HepG2 (cell line): ENCODE data around the gene SHFL. TPM values are rescaled to one million over a fixed set of nuclear protein-coding genes. Genes with fewer than 3 reads are reported as not detected.
A peak's percentile ranks its signal among the peaks of the same experiment; 100 is the strongest.

Experiments used
- CENPX ChIP-seq: sonication (generic); formaldehyde crosslinking; IDR thresholded peaks from 2 replicates; pipeline ENCODE4 v1.9.0; 2021; ENCODE audit warnings: mild to moderate bottlenecking, missing genetic modification reagents, moderate library complexity
- FOXA3 ChIP-seq: IDR thresholded peaks from 2 replicates; pipeline ENCODE4 v1.6.1; 2016; ENCODE audit warnings: missing genetic modification reagents, missing compliant biosample characterization
- HMGXB4 ChIP-seq, 2 experiments: sonication (generic) in 1 of 2; formaldehyde crosslinking in 1 of 2; IDR thresholded peaks; 2 replicates each; pipeline versions ENCODE4 v1.4.0 to v1.6.1; 2018 to 2020; ENCODE audit warnings: missing genetic modification reagents in 2 of 2, borderline replicate concordance in 1 of 2, low read depth in 1 of 2, mild to moderate bottlenecking in 1 of 2, missing biosample characterization in 1 of 2
- ISL2 ChIP-seq: sonication (generic); formaldehyde crosslinking; IDR thresholded peaks from 2 replicates; pipeline ENCODE4 v1.5.0; 2020; ENCODE audit warnings: missing genetic modification reagents
- KLF16 ChIP-seq, 2 experiments: sonication (generic) in 1 of 2; formaldehyde crosslinking in 1 of 2; IDR thresholded peaks; 2 replicates each; pipeline versions ENCODE4 v1.6.1 to v1.8.0; 2016 to 2023; ENCODE audit warnings: missing genetic modification reagents in 2 of 2, missing compliant biosample characterization in 1 of 2
- MTF2 ChIP-seq: sonication (generic); formaldehyde crosslinking; IDR thresholded peaks from 2 replicates; pipeline ENCODE4 v1.5.0; 2020; ENCODE audit warnings: missing genetic modification reagents, borderline replicate concordance
- NRL ChIP-seq: sonication (generic); formaldehyde crosslinking; IDR thresholded peaks from 2 replicates; pipeline ENCODE4 v1.5.0; 2020; ENCODE audit warnings: missing genetic modification reagents, mild to moderate bottlenecking, moderate library complexity, borderline replicate concordance
- PHB2 ChIP-seq: fragments of 450-650 bp; IDR thresholded peaks from 2 replicates; pipeline ENCODE4 v1.6.1; 2018; ENCODE audit not compliant: partially characterized antibody
- SMARCE1 ChIP-seq: fragments of 450-650 bp; IDR thresholded peaks from 2 replicates; pipeline ENCODE4 v1.6.1; 2017; ENCODE audit warnings: borderline replicate concordance
- SMC3 ChIP-seq: IDR thresholded peaks from 2 replicates; pipeline ENCODE4 v1.6.1; 2011; ENCODE audit warnings: low read length, improper control_type of control experiment
- SNAPC5 ChIP-seq: sonication (generic); formaldehyde crosslinking; IDR thresholded peaks from 2 replicates; pipeline ENCODE4 v1.8.1; 2023; ENCODE audit warnings: mild to moderate bottlenecking, missing genetic modification reagents, borderline replicate concordance
- TBP ChIP-seq: sonication (generic); formaldehyde crosslinking; IDR thresholded peaks from 2 replicates; pipeline ENCODE4 v1.5.0; 2020; ENCODE audit warnings: missing genetic modification reagents
- TERF1 ChIP-seq: sonication (generic); formaldehyde crosslinking; IDR thresholded peaks from 2 replicates; pipeline ENCODE4 v1.8.0; 2022; ENCODE audit warnings: mild to moderate bottlenecking, missing genetic modification reagents, moderate library complexity
- YEATS2 ChIP-seq: sonication (generic); formaldehyde crosslinking; IDR thresholded peaks from 2 replicates; pipeline ENCODE4 v1.4.0; 2020; ENCODE audit warnings: missing genetic modification reagents, borderline replicate concordance
- ZNF235 ChIP-seq: sonication (generic); formaldehyde crosslinking; IDR thresholded peaks from 2 replicates; pipeline ENCODE4 v1.8.1; 2023; ENCODE audit warnings: mild to moderate bottlenecking, missing genetic modification reagents, borderline replicate concordance
- ZNF570 ChIP-seq: sonication (generic); formaldehyde crosslinking; IDR thresholded peaks from 2 replicates; pipeline ENCODE4 v1.4.0; 2020; ENCODE audit warnings: mild to moderate bottlenecking, missing genetic modification reagents, borderline replicate concordance
- ZNF674 ChIP-seq: sonication (generic); formaldehyde crosslinking; IDR thresholded peaks from 2 replicates; pipeline ENCODE4 v1.5.0; 2020; ENCODE audit warnings: low read depth, mild to moderate bottlenecking, missing genetic modification reagents
- ZNF816 ChIP-seq: sonication (generic); formaldehyde crosslinking; IDR thresholded peaks from 2 replicates; pipeline ENCODE4 v1.8.0; 2022; ENCODE audit warnings: missing genetic modification reagents, mild to moderate bottlenecking, borderline replicate concordance
- polyA plus RNA-seq, 8 experiments: library from polyadenylated mRNA; depleted of rRNA in 3 of 8; stranded (reverse) in 7 of 8; unstranded in 1 of 8; fragments of >200 nt; fragmentation: Illumina TruSeq in 4 of 8; extraction: Trizol in 4 of 8; gene quantifications; 2 replicates each; pipeline versions ENCODE4 v1.2.1 to v1.2.3, GENCODE V29; 2011 to 2016; ENCODE audit warnings: low read depth in 4 of 8, missing spikeins in 1 of 8, mixed read lengths in 1 of 8; ENCODE audit not compliant: insufficient read depth in 1 of 8
- total RNA-seq, 5 experiments: library from RNA; depleted of rRNA; stranded (reverse); fragments of >200 nt; fragmentation: Illumina TruSeq; extraction: Trizol; gene quantifications; 2 replicates each; pipeline ENCODE4 v1.2.3, GENCODE V29; 2016; ENCODE audit warnings: low read depth in 1 of 5
- TF ChIP-seq, protein P1 (sequence below): sonication (generic); formaldehyde crosslinking; IDR thresholded peaks from 2 replicates; pipeline ENCODE4 v1.4.0; 2020; ENCODE audit warnings: missing genetic modification reagents, borderline replicate concordance
- TF ChIP-seq, protein P2 (sequence below): sonication (generic); formaldehyde crosslinking; IDR thresholded peaks from 2 replicates; pipeline ENCODE4 v1.4.0; 2020; ENCODE audit warnings: mild to moderate bottlenecking, missing genetic modification reagents

Gene SHFL
- total and polyA plus RNA-seq, 2 of the 13 experiments (the other 11 are each of a cell fraction or from before 2014, with no cell fraction given), result 12.3 to 36.4 TPM

DNA sequence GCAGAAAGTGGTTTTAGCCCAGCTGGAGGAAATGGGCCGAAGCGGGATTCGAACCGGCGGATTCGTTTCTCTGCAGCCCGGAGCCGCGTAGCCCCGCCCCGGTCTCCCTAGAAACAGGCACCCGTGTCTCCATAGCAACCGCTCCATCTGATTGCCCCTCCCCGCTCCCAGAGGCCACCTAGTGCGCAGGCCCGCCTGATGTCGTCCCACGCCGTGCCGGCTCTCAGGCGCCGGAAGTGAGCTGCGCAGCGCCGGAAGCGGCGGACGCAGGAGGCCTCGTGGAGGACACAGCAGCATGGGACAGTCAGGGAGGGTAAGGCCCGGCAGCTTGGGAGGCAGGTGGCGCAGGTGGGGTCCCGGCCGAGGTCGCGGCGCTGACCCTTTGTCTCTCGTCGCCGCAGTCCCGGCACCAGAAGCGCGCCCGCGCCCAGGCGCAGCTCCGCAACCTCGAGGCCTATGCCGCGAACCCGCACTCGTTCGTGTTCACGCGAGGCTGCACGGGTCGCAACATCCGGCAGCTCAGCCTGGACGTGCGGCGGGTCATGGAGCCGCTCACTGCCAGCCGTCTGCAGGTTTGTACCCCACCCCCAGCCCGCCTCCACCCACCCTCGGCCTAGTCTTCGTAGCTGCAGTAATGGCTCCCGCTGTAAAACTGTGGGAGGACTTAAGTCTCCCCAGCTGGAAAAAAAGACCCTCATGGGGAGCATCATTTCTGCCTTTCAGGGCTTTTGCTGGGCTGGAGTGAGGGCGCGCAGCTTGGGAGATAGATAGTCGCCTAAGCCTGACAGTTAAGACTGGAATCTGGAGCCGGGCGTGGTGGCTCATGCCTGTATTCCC, 20.2 kb downstream of the SHFL start, which contains the start of gene PPAN (continued):
- TF ChIP-seq ZNF674 (no peak), FOXA3 (CRISPR knock-in tag) (peak; percentile 40; the same call in 1 of the 2 replicates), KLF16 (CRISPR knock-in tag; IDR thresholded peaks at IDR 0.05) (peak; percentile 80 to 90; a peak in 2 of 4 replicates), ZNF235 (CRISPR knock-in tag) (no peak; the same call in 1 of the 2 replicates), SNAPC5 (CRISPR knock-in tag) (no peak), ZNF570 (CRISPR knock-in tag) (no peak), ZNF816 (CRISPR knock-in tag) (no peak; the same call in 1 of the 2 replicates), MTF2 (CRISPR knock-in tag) (peak; percentile 37; the same call in 1 of the 2 replicates), SMC3 (no peak), CENPX (CRISPR knock-in tag) (no peak), TBP (no peak), ISL2 (CRISPR knock-in tag) (peak; percentile 48; the same call in 1 of the 2 replicates), HMGXB4 (CRISPR knock-in tag; IDR thresholded peaks at IDR 0.05; ENCODE audit: borderline replicate concordance in 1 of 2, low read depth in 1 of 2) (peak; percentile 58 to 69; a peak in 3 of 4 replicates), PHB2 (no peak), SMARCE1 (no peak), YEATS2 (CRISPR knock-in tag) (peak; percentile 97), TERF1 (CRISPR knock-in tag) (no peak), NRL (peak; percentile 62)
- TF ChIP-seq, protein P1, sequence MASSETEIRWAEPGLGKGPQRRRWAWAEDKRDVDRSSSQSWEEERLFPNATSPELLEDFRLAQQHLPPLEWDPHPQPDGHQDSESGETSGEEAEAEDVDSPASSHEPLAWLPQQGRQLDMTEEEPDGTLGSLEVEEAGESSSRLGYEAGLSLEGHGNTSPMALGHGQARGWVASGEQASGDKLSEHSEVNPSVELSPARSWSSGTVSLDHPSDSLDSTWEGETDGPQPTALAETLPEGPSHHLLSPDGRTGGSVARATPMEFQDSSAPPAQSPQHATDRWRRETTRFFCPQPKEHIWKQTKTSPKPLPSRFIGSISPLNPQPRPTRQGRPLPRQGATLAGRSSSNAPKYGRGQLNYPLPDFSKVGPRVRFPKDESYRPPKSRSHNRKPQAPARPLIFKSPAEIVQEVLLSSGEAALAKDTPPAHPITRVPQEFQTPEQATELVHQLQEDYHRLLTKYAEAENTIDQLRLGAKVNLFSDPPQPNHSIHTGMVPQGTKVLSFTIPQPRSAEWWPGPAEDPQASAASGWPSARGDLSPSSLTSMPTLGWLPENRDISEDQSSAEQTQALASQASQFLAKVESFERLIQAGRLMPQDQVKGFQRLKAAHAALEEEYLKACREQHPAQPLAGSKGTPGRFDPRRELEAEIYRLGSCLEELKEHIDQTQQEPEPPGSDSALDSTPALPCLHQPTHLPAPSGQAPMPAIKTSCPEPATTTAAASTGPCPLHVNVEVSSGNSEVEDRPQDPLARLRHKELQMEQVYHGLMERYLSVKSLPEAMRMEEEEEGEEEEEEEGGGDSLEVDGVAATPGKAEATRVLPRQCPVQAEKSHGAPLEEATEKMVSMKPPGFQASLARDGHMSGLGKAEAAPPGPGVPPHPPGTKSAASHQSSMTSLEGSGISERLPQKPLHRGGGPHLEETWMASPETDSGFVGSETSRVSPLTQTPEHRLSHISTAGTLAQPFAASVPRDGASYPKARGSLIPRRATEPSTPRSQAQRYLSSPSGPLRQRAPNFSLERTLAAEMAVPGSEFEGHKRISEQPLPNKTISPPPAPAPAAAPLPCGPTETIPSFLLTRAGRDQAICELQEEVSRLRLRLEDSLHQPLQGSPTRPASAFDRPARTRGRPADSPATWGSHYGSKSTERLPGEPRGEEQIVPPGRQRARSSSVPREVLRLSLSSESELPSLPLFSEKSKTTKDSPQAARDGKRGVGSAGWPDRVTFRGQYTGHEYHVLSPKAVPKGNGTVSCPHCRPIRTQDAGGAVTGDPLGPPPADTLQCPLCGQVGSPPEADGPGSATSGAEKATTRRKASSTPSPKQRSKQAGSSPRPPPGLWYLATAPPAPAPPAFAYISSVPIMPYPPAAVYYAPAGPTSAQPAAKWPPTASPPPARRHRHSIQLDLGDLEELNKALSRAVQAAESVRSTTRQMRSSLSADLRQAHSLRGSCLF (CRISPR knock-in tag), result no peak
- TF ChIP-seq, protein P2, sequence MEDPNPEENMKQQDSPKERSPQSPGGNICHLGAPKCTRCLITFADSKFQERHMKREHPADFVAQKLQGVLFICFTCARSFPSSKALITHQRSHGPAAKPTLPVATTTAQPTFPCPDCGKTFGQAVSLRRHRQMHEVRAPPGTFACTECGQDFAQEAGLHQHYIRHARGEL, result no peak
